GM18526 (cell line): ENCODE measurements around the gene CACNA2D3.

Experiments
- POLR2A ChIP-seq: IDR thresholded peaks from 3 replicates; pipeline ENCODE4 v1.6.1; 2011; ENCODE audit not compliant: insufficient read length; ENCODE audit errors: extremely low read depth

The CACNA2D3 gene

DNA sequence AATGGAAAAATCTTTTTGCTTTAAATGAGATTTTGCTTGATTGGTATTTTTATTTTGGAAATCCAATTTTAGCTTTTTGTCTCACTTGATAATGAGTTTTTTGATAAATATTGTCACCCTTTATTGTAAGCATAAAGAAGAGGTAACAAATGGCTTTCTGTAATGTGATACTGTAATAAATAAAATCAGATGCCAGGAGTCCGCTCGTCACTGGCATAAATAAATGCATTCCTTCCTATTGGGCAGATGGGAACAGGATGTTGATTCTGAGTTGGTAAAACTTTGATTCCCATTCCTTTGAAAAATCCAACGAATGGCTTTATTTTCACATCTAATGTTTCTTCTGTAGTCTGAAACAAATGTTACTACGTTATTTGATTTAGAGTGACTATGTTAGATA lies 59.9 kb downstream of the CACNA2D3 start:
- TF ChIP-seq POLR2A = no peak

DNA sequence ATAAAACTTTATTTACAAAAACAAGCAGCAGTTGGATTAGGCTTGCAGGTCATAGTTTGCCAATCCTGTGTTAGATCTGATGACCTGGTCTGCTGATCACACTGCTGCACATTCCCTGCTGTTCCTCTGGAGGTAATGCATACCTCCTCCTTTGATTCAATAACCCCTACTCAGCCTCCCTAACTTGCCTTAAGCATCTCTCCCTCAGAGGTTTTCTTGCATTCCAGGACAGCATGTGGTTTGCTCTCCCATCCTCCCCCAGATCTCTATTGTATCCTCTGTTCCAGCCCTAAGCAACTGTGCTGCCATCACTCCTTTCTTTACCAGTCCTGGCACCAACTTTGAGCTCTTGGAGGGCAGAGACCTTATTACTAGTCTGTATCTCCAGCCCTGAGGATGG lies 63.4 kb downstream of the CACNA2D3 start:
- no peak for TF ChIP-seq POLR2A

DNA sequence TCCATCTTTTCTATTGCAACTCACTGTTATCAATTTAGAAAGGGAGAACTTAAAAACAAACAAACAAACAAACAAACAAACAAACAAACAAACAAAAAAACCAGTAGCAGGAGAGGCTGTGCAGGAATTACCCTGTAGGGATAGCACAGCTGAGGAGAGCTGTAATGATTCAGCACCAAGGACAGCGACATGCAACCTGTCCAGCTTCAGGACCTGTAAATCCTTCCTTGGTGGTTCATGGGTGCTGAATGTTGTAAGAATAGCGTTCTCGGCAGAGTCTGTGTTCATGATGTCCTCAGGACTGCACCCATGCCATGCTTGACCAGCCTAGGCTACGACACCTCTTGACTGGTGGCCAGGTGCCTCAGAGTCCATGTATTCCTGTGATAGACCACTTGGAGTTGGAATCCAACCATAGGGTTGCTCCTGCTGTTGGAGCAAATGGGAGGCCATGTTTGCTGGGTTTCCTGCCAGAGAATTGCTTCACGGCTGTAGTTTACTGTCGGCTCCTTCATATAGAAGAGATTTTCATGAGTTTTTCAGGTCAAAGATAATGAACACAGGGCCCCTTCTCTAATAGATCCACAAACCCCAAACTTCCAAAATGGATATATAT lies 65.9 kb downstream of the CACNA2D3 start:
- no peak for TF ChIP-seq POLR2A

DNA sequence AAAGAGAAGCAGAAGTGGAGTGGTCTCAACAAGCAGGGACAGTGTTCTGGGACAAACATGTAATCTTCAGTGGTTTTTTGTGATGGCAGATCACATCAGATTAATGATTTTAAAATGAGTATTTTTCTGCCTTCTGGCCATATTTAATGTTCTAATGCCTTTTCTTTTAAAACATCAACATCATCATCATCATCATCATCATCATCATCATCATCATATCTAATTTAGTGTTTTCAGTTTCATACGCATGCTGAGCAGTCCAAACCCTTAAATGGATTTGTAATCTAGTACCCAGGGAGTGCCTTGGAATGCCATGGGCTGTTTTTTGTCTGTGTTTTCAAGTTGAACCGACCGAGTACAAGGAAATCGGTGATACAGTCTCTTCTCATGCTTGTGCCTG lies 68.9 kb downstream of the CACNA2D3 start:
- TF ChIP-seq POLR2A = no peak

DNA sequence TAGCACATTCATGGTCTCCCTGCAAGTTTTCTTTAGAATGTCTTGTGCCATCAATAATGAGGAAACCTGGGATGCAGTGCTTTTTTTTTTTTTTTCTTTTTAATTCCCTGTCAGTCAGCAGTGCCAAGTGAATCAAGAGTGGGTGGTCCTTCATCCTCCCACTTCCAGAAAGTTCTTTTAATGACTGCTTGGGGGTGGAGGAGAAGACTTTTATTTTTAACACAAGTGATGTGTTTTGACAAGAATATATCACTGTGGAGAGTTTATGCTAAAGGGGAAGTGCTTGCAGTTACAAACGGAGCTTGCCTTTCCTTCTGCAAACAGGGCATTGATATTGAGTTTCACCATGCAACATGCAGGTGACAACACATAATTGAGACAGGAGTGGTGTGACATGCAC lies 69.7 kb downstream of the CACNA2D3 start:
- no peak for TF ChIP-seq POLR2A

DNA sequence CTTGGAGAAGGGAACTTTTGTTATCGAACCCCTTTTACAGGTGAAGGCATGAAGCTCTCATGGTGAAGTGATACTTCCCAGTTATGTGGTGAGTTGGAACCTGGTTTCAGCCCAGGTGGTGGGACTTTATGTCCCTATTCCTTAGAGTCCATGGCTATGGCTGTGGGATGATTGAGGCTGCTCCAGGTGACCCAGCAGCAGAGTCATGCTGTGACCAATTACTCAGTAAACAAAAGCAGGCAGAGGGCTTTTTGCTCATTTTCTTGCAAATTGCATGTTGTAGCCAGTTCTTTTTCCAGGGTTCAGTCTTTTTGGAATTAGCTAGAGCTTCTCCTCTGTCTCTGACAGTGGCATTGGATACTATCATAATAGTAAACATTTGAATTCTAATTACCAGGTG lies 70.7 kb downstream of the CACNA2D3 start:
- TF ChIP-seq POLR2A = no peak

DNA sequence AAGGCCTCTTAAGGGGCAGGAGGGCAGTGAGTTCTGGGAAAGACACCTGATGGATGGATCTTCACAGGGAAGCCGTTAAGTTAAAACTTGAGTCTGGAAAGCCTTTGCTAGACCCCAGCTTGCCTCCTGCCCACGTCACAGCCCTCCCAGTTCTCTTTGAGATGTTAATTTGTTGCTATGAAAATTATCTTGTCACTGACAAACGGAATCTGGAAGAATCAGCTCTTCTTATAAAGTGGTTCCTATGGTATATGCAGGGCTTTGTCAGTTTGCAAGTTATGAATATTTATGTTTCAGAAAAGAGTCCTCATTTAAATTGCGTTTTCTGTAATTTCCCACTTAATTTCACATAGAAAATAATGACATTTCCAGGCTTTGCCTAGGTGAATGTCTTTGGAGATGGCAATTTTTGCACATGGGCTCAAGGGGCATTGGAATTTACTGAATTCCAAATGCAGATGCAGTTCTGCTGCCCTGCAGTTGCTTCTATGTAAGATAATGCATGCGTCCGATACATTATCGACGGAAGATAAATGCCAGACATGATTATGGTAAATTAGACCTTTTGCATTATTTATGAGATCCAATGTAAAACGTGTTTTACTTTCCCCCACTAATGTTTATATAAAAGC lies 74.1 kb downstream of the CACNA2D3 start:
- no peak for TF ChIP-seq POLR2A

DNA sequence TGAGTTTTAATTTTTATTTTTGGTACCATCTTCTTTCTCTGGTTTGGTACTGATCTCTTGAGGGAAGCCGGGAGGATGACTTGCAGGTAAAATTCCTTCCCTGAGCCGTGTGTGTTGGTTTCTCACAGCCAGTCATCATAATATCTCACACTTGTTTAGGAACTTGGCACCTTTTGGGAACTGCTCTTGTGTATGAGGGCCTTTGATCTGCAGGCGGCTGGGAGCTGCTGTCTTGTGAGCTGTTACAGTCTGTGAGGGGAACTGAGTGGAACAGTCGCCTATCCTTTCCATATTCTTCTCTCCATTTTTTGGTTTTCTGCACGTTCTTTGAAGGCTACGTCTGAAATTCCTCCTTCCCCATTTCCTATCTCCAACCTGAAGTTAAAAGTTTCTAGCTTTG lies 75.2 kb downstream of the CACNA2D3 start:
- no peak for TF ChIP-seq POLR2A

DNA sequence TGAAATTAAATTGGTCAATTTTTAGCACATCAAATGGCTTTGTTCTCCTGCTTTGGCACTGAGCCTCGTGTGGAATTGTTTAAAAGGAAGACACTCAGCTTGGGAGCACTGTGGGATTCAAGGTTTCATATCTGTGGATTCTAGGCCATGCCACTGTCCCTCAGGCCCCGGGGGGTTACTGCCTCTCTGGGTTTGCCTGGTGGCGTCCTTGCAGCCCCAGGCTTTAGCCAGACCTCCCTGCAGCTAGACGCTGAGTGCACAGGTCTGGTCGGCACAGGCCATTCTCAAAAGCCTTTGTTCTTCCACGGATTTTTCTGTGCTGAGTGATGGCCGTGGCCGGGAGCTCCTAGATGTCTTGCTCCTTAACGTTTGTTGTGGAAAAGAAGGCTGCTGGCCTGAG lies 76.2 kb downstream of the CACNA2D3 start:
- no peak for TF ChIP-seq POLR2A

DNA sequence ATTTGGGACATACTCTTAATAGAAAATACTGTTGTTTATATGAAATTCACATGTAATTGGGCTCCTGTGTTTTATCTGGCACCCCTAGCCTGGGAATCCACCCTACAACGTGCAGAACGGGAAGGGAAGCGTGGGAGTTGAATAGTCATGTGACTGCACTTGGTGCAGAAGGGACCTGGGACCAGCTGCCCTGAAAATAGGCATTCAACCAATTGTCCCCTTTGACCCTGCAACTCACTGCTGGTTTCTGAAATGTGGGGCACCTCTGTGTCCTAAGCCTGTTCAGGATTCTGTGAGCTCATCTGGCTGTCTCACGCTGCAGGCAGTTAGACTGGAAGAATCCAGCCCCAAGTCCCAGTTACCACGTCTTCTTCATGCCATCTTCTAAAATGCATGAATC lies 79.7 kb downstream of the CACNA2D3 start:
- TF ChIP-seq POLR2A = no peak

DNA sequence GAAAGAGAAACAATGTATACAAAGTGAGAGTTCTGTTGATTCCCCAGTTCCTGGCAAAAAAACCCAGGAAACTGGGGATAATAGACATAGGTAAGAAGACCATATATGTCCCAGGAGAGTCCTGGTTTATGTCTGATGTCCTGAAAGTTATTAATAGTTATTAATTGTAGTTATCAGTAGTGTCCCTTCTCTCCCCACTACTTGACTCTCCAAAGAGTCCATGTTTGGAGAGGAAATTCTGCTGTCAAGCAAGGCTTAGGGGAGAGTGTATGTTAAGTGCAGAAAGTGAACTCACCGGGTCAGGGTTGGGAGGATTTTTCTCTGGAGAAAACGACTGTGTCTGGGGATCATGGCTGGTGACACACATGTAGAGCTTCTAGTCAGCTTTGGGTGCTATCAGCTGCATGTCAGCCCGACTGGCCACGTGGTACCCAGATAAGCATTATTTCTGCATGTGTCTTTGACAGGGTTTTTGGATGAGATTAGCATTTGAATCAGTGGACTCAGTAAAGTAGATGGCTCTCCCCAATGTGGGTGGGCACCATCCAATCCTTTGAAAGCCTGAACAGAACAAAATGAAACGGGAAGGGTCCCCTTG lies 80.4 kb downstream of the CACNA2D3 start:
- no peak for TF ChIP-seq POLR2A

DNA sequence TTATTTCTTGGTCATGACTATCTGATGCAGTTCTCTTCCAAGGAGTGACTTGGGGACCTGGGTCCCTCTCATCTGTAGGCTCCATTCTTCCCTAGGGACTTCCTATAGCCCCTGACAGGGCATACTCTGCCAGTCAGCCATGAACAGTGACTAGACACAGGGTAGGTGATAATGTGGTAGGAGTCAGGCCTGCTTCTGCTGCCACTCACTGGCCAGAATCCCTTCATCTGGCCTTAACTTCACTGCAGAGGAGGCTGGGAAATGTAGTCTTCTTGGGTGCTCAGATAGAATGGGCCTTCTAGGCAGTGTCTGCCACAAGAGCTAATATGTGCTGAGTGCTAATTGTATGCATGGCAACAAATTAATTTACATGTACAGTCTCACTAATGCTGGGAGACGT lies 84.5 kb downstream of the CACNA2D3 start:
- no peak for TF ChIP-seq POLR2A

DNA sequence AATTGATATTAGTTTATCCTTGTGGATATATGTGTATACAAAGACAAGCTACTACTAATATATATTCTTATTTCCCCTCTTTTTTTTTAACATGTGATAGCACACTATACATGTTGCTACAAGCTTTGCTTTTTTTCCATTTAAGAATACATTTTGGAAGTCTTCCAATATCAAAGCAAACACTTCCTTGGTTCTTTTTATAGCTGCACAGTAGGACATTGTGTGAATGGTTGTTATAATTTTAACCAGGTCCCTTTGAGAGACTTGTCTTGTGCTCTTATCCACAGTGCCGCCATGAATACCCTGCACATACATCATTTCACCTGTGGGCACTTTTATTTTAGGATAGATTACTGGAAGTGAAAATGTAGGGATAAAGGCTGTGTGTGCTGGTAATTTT lies 88.7 kb downstream of the CACNA2D3 start:
- no peak for TF ChIP-seq POLR2A

DNA sequence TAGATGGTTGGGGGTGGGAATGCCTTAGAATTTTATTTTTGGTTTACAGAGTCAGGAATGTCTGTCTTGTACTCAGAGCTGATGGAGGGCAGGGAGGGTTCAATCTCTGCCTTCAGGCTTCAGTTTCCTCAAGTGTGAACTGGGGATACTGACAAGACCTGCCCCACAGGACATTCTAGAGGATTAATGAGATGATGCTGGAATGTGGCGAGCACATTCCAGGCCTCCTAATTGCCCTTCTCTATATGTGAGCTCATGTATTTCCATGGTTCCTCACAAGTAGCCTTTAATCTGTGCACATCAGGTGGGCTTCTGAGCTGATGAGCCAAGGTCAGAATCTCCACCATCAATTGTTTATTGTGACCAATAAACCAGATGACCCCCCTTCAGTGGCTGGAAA lies 90.4 kb downstream of the CACNA2D3 start:
- no peak for TF ChIP-seq POLR2A

DNA sequence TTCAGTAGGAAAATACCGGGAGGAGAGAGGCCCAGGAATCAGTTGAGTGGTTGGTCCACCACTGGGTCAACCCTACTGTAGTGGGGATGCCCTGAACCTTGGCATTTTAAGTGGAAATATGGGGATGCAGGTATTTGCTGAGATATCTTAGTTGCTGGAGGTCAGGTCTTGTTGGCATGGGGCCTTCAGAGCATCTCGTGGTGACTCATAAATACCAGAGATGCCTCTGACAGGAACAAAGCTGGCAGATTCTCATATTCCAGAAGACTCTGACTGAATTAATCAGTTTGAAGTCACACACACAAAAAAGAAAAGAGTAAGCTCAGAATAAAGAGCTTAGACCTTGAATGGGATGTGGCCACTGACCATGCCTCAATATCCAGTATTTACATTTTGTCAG lies 91.6 kb downstream of the CACNA2D3 start:
- no peak for TF ChIP-seq POLR2A

DNA sequence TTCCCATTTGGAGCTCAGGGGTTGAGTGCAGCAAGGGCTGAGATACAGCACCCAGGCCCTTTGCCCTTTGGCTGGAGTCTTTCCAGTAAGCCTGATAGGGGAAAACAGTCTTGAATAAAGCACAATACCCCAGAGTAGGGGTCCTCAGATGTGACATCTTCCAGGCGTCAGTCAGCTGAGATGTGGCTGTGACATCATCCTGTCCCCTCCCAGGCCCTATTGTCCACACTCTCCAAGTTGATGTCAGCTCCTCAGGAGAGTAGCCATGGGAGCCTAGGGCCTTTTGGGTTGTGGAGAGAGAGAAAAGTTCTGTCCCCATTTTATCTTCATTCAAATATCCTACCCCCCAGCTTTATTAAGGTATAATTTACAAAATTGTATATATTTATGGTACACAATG lies 92.5 kb downstream of the CACNA2D3 start:
- no peak for TF ChIP-seq POLR2A

DNA sequence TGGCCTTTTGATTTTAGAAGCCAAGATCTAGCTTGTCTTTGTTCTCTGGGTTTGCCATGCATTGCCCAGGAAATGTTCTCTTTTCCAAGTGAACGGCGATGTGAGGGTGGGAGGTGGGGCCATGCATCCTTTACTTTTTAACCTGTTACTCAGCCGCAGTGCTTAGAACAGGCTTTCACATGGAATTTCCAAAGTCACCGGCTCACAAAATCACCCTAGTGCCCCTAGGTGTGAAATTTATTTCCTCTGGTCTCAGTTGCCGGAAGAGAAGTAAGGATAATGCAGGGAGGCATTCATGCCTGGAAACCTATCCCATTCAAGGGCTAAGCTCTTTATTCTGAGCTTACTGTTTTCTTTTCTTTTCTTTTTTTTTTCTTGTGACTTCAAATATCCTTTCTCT lies 93.2 kb downstream of the CACNA2D3 start:
- no peak for TF ChIP-seq POLR2A
